NCI-H1930 (cell line): ENCODE measurements around the gene SMCO4.

Source experiments
- DNase-seq, 2 experiments: peaks; one replicate each; lab custom pipeline; 2025; lab: John Stamatoyannopoulos, UW

The SMCO4 gene

DNA sequence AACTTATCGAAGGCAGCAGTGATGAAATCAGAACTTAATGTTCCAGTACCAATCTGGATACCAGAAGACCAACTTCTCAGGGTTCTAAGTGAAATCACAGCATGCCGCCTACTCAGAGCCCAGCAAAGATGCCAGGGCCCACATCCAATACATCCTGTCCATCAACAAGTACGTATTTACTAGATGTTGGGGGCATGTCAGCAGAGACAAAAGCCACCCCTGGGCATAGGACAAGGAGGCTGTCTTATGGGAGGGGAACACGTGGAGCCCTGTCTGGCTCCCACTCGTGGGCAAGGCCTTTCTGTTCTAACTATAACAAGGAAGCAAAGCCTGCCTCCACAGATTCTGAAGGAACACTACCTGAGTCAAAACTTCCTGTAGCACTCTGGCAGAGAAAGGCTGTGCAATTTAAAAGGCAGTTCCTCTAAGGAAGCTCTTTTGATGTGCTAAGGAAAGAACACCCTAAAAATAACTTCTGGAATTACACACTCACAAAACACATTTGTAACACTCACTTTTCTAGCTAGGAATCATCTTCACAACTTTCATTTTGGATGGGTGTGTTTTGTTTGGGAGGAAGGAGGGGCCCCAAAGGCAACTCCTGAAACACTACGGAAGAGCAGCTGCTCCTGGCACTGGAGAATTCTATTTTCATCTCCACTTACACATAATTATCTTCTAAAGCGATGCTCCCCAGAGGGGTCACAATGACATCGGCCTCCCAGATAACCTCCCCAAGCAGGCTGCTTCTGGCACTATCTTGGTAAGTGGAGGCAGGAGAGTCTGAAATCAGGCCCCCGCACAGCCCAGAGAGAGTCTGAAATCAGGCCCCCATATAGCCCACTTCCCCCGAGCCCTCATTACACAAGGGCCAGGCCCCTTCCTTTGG is 14.2 kb downstream of the SMCO4 start:
- DNase-seq: peak; percentile 4 to 16

GRCh38 chr11:93528252-93528651 is 14.9 kb downstream of the SMCO4 start:
- no peak for DNase-seq

DNA sequence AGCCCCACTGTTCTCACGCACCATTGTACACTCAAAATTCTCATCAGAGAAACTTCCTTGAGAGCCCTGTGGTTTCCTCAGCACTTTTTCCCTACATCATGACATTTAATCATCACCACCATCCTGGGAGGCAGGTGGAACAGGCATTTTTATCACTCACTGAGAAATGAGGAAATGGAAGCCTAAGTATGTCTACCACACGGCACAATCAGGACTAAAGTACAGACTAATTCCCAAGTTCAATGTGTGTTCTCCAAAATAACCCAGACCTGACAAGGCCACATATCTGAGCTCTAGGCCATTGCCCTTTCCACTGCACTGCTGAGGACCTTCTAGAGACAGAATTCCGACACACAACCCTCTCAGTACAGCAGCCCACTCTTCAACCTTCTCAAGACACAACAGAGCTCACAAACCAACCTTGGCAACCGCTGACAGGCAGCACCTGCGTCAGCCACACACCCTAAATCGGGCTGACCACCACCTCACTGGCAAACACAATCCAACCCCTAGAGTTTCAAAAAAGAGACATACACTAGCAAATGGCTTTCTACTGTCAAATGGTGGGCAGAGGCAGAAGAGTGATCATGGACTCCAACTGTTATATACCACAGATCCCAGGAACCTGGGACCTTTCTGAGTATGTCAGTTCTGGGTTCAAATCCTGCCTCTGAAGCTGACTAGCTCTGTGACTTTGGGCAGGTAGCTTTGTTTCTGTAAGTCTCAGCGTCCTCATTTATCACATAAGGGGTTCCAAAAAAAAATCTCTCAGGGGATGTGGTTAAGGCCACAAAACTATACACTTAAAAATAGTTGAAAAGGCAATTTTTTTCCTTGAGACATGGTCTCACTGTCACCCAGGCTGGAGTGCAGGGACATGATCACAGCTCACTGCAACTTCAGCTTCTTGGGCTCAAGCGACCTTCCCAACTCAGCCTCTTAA is 16.3 kb downstream of the SMCO4 start:
- DNase-seq: no peak

DNA sequence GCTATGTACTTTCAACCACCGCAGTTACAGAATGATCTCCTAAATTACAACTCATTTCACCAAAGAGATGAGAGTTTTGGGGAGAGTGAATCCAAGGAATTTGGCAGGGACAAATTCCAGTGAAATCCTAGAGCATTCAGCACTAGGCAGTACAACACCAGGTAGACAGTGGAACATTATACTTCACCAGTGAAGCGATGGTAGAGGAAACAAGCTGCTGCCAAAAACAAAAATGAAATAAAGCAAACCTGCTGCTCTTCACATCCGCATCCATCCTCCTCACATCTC is 16.9 kb downstream of the SMCO4 start:
- no peak for DNase-seq

- no peak for DNase-seq
Observed at GRCh38 chr11:93525601-93526345, 17.4 kb downstream of the SMCO4 start.

GRCh38 chr11:93524858-93525257 is 18.3 kb downstream of the SMCO4 start:
- no peak for DNase-seq

- no peak for DNase-seq
Observed at GRCh38 chr11:93524173-93524536, 19.0 kb downstream of the SMCO4 start.

GRCh38 chr11:93520726-93521509 is 22.3 kb downstream of the SMCO4 start:
- DNase-seq: no peak

DNA sequence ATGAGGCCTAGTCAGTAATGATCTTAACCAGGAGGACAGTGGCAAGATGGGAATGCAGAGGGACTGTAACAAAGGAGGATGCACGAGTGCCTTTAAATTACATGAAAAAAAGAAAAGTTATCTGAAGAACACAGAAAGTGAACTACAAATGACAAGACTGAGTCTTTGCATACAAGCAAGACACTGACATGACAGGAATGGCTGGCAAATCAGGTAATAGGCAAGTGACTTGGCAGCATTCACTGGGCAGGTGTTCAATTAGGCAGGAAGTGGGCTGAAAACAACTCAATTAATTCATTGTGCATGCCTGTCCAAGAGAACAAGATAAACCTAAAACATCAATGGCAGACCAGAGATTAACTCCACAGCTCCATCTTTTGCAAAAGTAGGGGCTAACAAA is 24.0 kb downstream of the SMCO4 start:
- DNase-seq: no peak

DNA sequence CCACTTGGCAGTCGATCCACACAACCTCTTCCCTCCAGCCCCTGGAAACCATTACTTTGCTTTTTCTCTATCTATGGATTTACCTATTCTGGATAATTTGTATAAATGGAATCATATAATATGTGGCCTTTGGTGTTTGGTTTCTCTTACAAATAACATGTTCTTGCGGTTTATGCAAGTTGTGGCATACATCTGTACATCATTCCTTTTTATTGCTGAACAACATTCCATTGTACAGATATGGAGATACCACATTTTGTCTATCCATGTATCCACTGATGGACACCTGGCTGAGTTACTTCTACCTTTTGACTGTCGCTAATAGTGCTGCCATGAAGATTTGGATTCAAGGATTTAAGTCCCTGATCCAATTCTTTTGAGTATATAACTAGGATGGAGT is 25.1 kb downstream of the SMCO4 start:
- no peak for DNase-seq

DNA sequence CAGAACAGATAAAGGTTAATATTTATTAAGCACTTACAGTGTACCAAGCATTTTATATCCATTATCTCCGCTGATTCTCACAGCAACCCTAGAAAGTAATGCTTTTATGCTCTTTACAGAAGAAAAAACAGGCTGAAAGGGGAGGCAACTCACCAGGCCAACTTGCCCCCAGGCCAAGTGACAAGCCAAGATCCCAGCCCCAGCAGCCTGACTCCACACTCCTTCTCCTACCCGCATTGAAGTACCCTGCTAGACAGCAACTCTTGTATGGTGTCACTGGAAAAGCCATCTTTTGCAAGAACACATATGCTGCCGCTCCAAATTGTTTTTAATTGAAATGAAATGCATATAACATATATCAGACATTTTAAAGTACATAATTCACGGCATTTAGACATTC is 25.6 kb downstream of the SMCO4 start:
- DNase-seq: no peak

- DNase-seq: no peak
Observed at GRCh38 chr11:93517041-93517440, 26.1 kb downstream of the SMCO4 start.

GRCh38 chr11:93515441-93516025 is 27.7 kb downstream of the SMCO4 start:
- no peak for DNase-seq

GRCh38 chr11:93514712-93515111 is 28.5 kb downstream of the SMCO4 start:
- DNase-seq: no peak

GRCh38 chr11:93513772-93514171 is 29.4 kb downstream of the SMCO4 start:
- no peak for DNase-seq

- DNase-seq: no peak
Observed at GRCh38 chr11:93512949-93513667, 30.1 kb downstream of the SMCO4 start.

DNA sequence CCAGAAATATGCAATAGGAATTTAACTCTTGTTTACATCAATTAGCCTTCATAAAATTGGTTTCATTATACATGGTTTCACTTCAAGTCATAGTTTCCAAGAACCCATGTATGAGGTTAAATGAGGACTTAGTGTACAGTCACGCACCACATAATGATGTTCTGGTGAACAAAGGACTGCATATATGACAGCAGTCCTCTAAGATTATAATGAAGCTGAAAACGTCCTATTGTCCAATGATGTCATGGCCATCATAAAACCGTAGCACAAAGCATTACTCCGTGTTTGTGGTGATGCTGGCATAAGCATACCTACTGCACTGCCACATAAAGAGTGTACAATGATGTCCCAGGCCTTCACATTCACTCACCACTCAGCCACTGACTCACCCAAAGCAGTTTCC is 31.1 kb downstream of the SMCO4 start:
- DNase-seq: no peak

GRCh38 chr11:93510196-93510873 is 32.9 kb downstream of the SMCO4 start:
- DNase-seq: no peak

DNA sequence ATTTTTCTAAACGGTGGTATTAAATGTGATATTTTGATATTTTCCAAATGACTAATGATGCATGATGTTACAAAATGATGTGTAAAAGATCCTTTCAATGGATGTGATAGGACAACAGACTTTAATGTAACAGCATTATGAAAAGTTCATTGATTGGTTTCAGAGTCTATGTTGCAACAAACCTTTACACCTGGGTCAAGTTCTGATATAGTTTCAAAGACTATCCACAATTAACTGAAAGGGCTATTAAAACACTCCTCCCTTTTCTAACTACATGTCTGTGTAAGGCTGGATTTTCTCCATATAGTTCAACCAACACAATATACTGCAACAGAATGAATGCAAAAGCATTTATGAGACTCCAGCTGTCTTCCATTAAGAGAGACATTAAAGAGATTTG is 35.7 kb downstream of the SMCO4 start:
- no peak for DNase-seq

GRCh38 chr11:93505703-93506102 is 37.5 kb downstream of the SMCO4 start:
- DNase-seq: no peak
